Stimulated activated CD4-positive, alpha-beta T cell treated with anti-CD3 and anti-CD28 coated beads, Interleukin-4, amount 100 ng/mL, for 4 hours (primary cell): ENCODE measurements around the gene TRIP10.

ENCODE experiments used
- DNase-seq, 2 experiments: peaks; one replicate each; pipeline ENCODE4 v3.0.0-alpha.2; 2020

Gene TRIP10

DNA sequence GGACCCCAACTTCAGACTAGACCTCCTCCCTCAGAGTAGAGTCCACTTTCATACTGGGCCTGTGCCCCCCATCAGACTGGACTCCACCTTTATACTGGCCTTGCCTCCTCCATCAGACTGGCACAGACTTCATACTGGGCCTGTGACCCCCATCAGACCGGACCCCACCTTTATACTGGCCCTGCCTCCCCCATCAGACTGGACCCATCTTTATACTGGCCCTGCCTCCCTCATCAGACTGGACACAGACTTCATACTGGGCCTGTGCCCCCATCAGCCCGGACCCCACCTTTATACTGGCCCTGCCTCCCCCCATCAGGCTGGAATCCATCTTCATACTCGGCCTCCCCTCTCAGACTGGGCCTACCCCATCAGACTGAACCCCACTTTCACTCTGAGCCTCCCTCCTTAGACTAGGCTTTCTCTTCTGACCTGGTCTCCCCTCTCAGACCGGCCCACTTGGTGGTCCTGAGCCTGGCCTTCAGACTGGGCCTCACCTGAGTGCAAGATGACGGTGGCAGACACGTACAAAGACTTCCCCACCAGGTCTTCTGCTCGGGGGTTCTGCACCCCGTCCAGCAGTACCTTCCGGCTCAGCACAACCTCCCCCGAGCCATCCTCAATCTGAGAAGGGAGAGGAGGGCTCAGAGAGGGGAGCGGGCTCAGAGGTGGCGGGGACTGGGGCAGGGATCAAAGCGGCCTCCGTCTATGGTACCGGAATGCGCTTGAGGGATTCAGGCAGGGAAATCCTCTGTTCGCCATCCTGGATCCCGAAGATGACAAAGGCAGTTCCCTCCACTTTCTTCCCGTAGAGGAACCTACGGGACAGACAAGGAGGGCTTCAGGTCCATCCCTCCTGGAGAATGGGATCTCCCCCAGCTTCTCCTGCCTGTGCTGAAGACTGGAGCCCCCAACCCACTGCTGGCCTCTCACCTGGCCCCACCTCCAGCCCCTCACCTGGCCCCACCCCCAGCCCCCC, 26.5 kb upstream of the TRIP10 start:
- no peak for DNase-seq

DNA sequence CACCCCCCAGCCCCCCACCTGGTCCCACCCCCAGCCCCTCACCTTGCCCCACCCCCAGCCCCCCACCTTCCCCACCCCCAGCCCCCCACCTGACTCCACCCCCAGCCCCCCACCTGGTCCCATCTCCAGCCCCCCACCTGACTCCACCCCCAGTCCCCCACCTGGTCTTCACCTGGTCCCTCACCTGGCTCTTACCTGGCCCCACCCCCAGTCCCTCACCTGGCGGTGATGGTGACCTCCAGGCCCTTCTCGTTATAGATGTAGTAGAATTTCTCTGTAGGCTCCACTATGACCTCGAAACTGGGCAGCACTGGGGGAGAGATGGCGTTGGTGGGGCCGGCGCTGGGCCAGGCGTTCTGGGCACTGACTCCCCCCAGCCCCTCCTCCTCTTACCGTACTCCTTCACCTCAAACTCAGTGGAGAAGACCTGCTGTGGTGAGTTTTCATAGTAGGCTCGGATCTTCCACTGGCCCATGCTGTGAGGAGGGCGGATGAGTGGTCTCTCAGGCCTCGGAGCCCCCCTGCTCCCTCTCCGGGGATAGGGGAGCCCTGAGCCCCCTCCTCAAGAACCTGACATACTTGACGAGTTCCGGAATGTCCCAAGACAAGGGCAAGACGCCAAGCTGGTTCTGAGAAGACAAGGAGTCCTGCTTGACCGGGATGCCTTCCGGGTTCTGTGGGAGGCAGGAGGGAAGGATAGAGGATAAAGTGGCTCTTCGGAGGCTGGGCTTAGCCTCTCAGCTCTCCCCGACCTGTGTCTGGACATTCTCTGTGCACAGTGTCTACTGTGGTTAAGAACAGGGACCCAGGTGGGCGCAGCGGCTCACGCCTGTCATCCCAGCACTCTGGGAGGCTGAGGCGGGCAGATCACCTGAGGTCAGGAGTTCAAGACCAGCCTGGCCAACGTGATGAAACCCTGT, 25.4 kb upstream of the TRIP10 start:
- DNase-seq, result no peak

DNA sequence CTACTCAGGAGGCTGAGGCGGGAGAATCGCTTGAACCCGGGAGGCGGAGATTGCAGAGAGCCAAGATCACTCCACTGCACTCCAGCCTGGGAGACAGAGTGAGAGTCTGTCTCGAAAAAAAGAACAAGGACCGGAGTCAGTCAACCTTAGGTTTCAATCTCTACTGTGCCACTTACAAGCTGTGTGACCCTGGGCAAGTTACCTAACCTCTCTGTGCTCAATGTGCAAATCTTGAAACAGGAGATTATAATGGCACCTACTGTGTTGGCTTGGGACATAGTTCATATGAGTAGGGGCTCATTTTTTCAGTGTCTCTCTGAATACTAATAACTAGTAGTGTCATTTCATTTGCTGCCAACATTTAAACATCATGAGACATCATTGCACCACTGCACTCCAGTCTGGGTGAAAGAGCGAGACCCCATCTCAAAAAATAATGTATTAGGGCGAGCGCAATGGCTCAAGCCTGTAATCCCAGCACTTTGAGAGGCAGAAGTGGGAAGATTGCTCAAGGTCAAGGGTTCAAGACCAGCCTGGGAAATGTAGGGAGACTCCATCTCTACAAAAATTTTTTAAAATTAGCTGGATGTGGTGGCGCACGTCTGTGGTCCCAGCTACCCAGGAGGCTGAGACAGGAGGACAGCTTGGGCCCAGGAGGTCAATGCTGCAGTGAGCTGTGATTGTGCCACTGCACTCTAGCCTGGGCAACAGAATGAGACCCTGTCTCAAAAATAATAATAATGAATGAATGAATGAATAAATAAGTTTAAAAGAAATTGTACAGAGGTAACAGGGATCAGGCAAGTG, 24.5 kb upstream of the TRIP10 start:
- DNase-seq, result no peak

DNA sequence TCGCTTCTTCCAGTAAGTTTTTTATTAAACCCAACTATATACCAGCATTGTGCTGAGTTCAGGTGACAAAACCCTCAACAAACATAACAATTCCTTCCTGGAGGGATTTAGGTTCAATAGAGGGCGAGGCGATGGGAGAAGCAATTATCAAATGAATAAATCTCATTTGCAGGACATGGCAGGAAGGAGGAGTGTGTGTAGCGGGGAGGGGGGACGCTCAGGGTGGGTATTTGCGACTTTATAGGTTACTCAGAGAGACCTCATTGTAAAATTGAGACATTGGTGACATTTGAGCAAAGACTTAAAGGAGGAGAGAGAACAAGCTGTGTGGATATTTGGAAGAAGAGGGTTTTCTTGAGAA, 22.9 kb upstream of the TRIP10 start:
- no peak for DNase-seq

DNA sequence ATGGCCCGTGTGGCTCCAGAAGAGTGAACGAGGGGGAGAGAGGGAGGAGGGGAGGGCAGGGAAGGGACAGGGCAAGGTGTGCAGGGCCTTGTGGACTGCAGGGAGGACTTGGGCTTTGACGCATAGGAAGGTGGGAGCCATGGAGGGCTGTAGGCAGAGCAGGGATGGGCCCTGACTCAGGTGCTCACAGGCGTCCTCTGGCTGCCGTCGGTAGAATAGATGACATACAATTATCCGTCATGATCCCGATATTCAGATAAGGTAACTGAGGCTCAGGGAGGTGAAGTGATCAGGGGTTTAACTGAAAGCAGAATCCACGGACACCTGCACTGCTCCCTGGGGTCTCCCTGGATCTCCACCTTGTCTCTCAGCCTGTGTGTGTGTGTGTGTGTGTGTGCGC, 22.4 kb upstream of the TRIP10 start:
- no peak for DNase-seq

DNA sequence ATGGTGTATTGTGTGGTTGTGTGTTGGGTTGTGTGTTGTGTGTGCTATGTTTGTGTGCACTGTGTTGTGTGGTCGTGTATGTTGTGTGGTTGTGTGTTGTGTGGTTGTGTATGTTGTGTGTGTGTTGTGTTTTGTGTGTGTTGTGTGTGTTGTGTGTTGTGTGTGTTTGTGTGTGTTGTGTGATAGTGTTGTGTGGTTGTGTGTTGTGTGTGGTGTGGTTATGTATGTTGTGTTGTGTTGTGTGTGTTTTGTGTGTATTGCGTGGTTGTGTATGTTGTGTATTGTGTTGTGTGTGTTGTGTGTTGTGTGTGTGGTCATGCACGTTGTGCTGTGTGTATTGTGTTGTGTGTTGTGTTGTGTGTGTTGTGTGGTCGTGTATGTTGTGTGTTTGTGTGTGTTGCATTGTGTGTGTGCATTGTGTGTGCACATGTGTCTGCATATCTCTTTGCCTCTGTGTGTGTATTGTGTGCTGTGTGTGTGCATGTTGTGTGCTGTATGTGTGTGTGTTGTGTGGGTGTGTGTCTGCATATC, 22.0 kb upstream of the TRIP10 start:
- no peak for DNase-seq

DNA sequence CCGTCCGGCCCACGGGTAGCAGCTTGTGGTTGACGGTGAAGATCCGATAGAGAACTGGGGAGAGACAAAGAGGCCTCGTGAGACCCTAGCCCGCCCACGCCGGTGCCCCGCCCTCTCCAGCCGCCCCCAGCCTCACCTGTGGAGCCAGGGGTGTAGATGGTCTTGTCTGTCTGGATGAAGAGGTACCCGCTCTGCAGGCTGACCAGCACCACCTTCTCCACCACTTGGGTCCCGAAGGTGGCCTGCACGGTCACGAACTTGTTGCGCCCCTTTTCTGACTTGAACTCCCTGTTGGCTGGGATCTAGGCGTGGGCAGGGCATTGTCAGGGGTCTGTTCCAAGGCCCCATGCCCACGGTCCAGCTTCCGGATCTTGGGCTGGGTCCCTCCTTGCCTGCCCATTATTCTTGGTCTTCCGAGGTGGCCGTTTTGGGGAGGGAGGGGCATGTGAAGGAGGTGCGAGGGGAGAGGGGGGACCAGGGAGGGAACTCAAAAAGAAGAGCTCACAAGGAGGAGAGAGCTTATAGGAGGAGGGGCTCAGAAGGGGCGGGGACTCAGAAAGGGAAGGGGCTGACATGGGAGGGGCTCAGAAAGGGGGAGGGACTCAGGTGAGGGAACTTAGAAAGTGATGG, 21.3 kb upstream of the TRIP10 start:
- DNase-seq, result no peak

DNA sequence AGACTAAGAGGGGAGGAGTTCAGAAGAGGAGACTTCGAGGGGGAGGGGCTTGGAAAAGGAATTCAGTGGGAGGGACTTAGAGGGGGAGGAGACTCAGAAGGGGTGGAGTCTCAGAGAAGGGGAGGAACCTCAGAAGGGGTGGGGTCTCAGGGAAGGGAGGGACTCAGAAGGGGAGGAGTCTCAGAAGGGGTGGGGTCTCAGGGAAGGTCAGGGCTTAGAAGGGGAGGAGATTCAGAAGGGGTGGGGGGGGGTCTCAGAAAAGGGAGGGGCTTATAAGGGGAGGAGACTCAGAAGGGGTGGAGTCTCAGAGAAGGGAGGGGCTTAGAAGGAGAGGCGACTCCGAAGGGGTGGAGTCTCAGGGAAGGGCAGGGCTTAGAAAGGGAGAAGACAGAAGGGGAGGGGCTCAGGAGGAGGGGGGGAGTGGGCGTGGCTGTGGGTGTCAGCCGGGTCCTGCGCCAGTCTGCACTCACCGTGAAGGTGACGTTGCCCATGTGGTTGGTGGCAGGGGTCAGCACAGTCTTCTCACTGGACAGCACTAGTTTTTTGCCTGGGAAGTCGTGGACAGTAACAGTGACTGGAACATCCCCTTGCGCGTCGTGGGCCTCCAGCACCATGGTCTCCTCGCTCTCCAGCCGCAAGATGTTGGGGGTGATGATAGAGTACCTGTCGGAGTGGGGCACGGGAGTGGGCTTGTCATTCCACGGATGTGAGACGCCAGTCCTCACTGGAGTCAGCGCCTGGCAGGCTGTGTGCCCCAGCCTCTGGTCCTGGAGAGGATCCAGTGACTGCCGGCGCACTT, 20.5 kb upstream of the TRIP10 start:
- no peak for DNase-seq

DNA sequence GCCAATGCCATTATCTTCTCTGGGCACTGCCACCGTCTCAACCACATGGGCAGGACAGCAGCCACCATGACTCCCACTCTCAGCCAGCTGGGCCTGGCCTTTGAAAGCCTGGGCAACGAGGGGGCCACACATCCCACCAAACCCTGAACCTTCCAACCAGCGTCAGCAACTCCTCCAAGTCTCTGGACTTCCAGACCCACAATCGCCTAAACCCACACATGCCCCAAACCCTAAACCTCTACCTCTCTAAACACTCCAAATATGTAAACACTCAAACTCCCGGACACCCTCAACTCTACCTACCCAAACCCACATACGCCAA, 20.0 kb upstream of the TRIP10 start:
- no peak for DNase-seq

DNA sequence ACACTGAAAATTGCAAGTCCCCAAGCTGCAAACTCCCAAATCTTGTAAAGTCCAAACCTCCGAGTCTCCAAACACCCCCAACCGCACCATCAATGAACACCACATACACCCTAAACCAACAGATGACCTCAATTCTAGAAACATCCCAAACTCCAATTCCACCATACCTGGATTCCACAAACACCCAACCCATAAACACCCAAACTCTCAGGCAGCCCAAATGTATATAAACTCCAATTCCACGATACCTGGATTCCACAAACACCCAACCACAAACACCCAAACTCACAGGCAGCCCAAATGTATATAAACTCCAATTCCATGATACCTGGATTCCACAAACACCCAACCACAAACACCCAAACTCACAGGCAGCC, 19.5 kb upstream of the TRIP10 start:
- no peak for DNase-seq

DNA sequence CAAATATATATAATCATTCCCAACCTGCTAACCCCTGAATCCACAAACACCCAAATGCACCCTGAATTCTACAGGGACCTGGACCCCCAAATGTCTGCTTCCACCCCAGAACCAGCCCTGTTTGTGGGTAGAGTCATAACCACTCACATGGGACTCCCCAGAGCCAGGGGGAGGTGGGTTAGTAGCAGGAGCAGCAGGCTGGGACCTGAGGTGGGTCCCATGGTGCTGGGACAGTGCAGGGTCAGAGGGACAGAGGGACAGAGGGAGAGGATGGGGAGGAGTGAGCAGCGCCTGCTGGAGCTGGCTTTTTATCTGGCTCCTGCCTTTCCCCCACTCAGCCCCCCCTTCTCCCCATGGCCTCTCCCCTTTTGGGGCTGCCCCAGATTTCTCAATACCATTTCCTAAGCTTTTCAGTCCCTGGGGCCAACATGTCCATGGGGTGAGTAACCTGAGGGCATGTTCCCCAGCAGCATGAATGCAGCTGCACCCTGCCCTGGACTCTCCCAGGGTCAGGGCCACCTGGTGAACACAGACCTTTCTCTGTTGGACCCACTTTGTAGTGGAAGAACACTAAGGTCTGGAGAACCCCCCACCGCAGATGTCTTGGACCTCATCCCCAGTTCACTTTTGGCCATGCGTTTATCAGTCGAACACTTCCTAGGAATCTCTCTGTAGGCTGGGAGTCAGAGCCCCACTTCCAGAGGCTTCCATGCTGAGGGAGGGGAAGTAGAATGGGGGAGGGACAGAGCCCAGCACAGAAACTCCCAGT, 18.9 kb upstream of the TRIP10 start, which contains the start of gene C3:
Gene C3 (minus strand): TSS at position 282 of the 769 bp plus-strand sequence. CDS start 61 bp downstream, at position 221.
- no peak for DNase-seq

DNA sequence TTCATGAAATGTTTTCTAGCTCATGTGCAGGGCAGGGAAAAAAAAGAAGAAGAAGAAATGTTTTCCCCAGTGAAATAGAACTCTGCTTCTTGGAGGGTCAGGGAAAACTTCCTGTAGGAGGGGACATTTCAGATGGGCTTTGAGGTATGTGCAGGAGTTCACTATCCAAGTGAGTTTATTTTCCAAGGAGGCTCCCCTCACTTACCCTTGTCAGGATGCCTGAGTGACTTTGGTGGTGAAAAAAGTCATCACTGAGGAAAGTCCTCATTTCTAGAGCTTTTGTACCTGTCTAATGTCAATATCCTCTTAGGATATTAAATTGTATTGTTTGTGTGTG, 18.4 kb upstream of the TRIP10 start:
- no peak for DNase-seq

DNA sequence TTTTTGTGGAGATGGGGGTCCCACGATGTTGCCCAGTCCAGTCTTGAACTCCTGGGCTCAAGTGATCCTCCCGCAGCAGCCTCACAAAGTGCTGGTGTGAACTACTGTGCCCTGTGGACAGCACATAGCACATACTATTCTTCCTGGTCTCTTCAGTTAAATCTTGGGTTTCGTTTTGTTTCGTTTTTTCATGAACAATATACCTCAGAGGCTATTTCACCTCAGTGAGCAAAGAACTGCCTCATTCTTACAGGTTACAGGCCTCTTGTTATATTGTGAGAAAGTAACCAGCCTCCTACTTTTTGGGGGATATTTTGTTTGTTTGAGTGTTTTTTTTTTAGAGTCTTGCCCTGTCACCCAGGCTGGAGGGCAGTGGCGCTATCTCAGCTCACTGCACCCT, 17.7 kb upstream of the TRIP10 start:
- DNase-seq, result no peak

DNA sequence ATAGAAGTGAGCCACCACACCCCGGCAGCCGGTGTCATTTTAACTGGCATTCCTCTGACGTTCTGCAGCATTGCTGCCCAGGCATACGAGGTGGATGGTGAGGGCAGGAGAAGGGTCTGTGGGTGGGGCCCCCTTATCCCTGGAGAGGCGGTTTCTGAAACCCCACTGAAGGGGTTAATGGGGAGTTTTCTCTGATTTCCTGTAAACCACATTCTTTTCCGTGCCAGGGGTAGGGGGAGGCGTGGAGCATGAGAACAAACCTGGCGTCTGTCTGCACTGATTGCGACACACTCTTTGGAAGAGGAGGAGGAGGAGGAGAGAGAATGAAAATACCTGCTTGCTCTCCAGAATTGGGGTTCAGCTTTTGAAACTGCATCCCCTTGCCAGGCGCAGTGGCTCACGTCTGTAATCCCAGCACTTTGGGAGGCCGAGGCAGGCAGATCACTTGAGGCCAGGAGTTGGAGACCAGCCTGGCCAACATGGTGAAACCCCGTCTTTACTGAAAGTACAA, 16.3 kb upstream of the TRIP10 start:
- no peak for DNase-seq

DNA sequence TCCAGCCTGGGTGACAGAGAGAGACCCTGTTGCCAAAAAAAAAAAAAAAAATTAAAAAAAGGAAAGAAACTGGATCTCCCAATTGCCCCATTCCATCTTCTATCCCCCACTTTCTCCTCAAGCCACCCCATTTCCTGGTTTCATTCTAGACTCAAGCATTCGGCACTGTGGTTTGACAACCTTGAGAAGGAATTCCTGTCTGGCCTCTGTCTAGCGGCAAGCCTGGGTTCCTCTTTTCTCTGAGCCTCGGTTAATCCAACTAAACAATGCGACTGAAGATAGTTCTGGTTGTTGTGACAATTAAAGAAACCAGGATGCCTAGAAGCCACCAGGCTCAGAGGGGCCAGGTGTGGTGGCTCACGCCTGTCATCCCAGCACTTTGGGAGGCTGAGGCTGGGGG, 15.7 kb upstream of the TRIP10 start:
- DNase-seq, result no peak

DNA sequence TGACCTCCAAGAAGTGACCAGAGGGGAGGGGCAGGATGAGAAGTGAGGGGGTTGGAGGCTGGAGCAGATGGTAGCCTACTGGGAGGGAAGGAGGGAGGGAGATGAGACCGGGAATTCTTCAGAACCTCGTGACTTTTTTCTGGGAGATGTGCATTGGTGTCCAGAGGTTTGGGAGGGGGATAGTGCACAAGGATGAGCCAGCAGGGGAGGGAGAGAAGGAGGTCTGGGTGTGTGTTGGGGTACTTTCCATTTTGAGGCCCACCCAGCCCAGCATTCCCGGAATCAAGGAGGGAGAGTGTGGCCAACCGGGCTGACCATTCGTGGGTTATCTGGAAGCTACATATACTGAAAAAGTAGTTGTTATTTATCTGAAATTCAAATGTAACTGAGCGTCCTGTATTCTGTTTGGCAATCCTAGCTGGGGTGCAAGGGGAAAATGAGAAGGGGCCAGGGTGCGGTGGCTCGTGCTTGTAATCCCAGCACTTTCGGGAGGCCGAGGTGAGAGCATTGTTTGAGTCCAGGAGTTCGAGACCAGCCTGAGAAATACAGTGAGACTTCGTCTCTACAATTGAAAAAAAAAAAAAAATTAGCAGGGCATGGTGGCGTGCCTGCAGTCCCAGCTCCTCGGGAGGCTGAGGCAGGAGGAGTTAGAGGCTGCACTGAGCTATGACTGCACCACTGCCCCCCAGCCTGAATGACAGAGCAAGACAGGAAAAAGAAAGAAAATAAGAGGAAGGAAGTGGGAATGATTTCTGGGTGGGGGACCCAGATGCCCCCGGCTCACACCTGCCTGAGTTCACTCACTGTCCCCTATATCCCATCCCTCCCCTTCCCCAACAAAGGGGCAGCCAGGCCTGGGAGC, 14.6 kb upstream of the TRIP10 start:
- no peak for DNase-seq

DNA sequence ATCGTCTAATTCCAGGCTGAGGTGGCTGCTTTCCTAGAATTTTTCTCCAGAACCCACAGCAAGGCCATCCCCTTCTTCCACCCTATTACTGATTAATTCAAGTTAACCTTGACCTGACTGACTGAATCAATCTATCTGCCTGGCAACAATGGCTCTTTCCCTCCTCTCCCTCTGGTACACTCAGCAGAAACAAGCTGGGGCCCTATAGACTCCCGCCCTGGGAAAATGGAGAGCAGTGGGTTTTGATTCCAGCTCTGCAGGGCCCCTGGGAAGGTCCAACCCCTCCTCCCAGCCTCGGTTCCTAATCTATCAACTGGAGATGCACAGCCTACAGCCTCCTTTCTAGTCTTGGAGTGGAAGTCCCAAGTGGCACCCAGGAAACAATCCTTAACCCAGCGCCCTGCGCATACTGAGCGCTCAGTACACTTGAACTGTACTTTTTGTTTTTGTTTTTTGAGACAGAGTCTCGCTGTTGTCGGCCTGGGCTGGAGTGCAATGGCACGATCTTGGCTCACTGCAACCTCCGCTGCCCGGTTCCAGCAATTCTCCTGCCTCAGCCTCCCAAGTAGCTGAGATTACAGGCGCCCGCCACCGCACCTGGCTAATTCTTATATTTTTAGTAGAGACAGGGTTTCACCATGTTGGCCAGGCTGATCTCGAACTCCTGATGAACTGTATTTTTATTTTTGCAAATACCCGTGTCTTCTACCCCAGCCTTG, 13.8 kb upstream of the TRIP10 start:
- no peak for DNase-seq

DNA sequence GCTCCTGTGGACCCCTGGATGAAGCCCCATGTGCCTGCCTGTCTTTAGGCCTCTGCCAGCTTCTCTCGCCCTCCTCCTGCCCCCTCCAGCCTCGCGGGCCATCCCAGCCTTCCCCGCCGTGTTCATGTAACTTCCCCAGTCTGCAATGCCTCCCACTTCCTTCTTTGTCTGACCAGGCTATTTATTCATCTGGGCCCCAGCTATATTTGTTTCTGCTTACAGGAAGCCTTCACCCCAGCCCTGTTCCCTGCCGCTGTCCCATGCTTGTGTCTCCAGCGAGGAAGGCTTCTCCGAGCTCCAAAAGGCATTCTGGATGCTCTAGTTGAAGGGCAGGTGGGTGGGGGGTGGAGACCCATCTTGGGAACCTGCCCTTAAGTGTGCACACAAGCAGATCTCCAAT, 11.1 kb upstream of the TRIP10 start:
- DNase-seq, result no peak
